ENCODE results near the gene ZNF511. TPM values are rescaled to one million over a fixed set of nuclear protein-coding genes. Genes with fewer than 3 reads are reported as not detected.

The ZNF511 gene
- total RNA-seq, 1 donor from 2014 or later, result 36.3 TPM

GRCh38 chr10:133334503-133335245 lies 26.0 kb downstream of the ZNF511 start:
- TF ChIP-seq CTCF (IDR thresholded peaks at IDR 0.05) (no peak), POLR2A (IDR thresholded peaks at IDR 0.05) (no peak), POLR2AphosphoS5 (IDR thresholded peaks at IDR 0.05; ENCODE audit: insufficient read depth in 1 of 2, low read depth in 1 of 2) (no peak)
- Histone ChIP-seq H3K36me3 (no peaks in the 10 kb centered on the region), H3K9me3 (no peaks in the 10 kb centered on the region), H3K27me3 (peaks cover 7% of the 10 kb centered on the region), H3K4me1 (peaks cover 29% of the 10 kb centered on the region), H3K27ac (no peak overlapping the region), H3K4me3 (peak overlapping the region; percentile 29 to 41)
- no peak for DNase-seq (ENCODE audit: extremely low spot score in 2 of 2)
- intact Hi-C loops (cut with DNase I), result no loop called here

- Histone ChIP-seq H3K27ac (no peak overlapping the region), H3K4me1 (peaks cover 25% of the 10 kb centered on the region), H3K9me3 (no peaks in the 10 kb centered on the region), H3K4me3 (peak overlapping the region; percentile 29 to 41), H3K36me3 (no peaks in the 10 kb centered on the region), H3K27me3 (peaks cover 7% of the 10 kb centered on the region)
- no peak for DNase-seq (ENCODE audit: extremely low spot score in 2 of 2)
- TF ChIP-seq POLR2A (IDR thresholded peaks at IDR 0.05) (no peak), POLR2AphosphoS5 (IDR thresholded peaks at IDR 0.05; ENCODE audit: insufficient read depth in 1 of 2, low read depth in 1 of 2) (no peak)
- intact Hi-C loops (cut with DNase I), result no loop called here
Measured at GRCh38 chr10:133335246-133336117, 26.8 kb downstream of the ZNF511 start.

GRCh38 chr10:133336118-133336576 lies 27.4 kb downstream of the ZNF511 start:
- Histone ChIP-seq H3K4me3 (peak overlapping the region; percentile 29 to 41), H3K36me3 (no peaks in the 10 kb centered on the region), H3K27ac (no peak overlapping the region), H3K4me1 (peaks cover 25% of the 10 kb centered on the region), H3K27me3 (peaks cover 7% of the 10 kb centered on the region), H3K9me3 (no peaks in the 10 kb centered on the region)
- intact Hi-C loops (cut with DNase I), result no loop called here
- no peak for TF ChIP-seq POLR2AphosphoS5 (IDR thresholded peaks at IDR 0.05; ENCODE audit: insufficient read depth in 1 of 2, low read depth in 1 of 2)
- TF ChIP-seq CTCF (IDR thresholded peaks at IDR 0.05), result no peak
- no peak for TF ChIP-seq POLR2A (IDR thresholded peaks at IDR 0.05)
- DNase-seq (ENCODE audit: extremely low spot score in 2 of 2), result no peak

- no peak for TF ChIP-seq POLR2AphosphoS5 (IDR thresholded peaks at IDR 0.05; ENCODE audit: insufficient read depth in 1 of 2, low read depth in 1 of 2)
- no peak for TF ChIP-seq POLR2A (IDR thresholded peaks at IDR 0.05)
- TF ChIP-seq CTCF (IDR thresholded peaks at IDR 0.05), result no peak
- Histone ChIP-seq H3K9me3 (no peaks in the 10 kb centered on the region), H3K27me3 (peaks cover 7% of the 10 kb centered on the region), H3K36me3 (no peaks in the 10 kb centered on the region), H3K4me3 (peak within 1 kb of the TSS; percentile 29 to 41), H3K4me1 (peaks cover 25% of the 10 kb centered on the region), H3K27ac (no peak within 1 kb of the TSS)
- no peak for DNase-seq (ENCODE audit: extremely low spot score in 2 of 2)
- intact Hi-C loops (cut with DNase I), result no loop called here
Measured at GRCh38 chr10:133336577-133337369, 28.1 kb downstream of the ZNF511 start, which contains the start of gene CALY. Gene CALY (minus strand): TSS chr10:133336896. CDS start chr10:133328989, 7,907 bp downstream.

GRCh38 chr10:133337370-133337725 lies 28.6 kb downstream of the ZNF511 start:
- peaks cover 25% of the 10 kb centered on the region for H3K4me1 ChIP-seq
- H3K9me3 ChIP-seq, result no peaks in the 10 kb centered on the region
- peaks cover 7% of the 10 kb centered on the region for H3K27me3 ChIP-seq
- H3K4me3 ChIP-seq, result no peak overlapping the region
- TF ChIP-seq POLR2A (IDR thresholded peaks at IDR 0.05), result no peak
- TF ChIP-seq CTCF (IDR thresholded peaks at IDR 0.05), result no peak
- TF ChIP-seq POLR2AphosphoS5 (IDR thresholded peaks at IDR 0.05; ENCODE audit: insufficient read depth in 1 of 2, low read depth in 1 of 2), result no peak
- H3K27ac ChIP-seq, result no peak overlapping the region
- H3K36me3 ChIP-seq, result no peaks in the 10 kb centered on the region
- no peak for DNase-seq (ENCODE audit: extremely low spot score in 2 of 2)
- intact Hi-C loops (cut with DNase I), result no loop called here
